Activated naive CD4-positive, alpha-beta T cell treated with anti-CD3 and anti-CD28 coated beads, Interleukin-2, amount 50 U/mL, for 24 hours (primary cell): ENCODE data around the gene FBXO17.
A peak's percentile ranks its signal among the peaks of the same experiment; 100 is the strongest.

Experiments used
- H3K27ac Mint-ChIP-seq: one replicate; pipeline ENCODE4 v1.8.0; 2021; ENCODE audit warnings: mild to moderate bottlenecking, mixed read lengths
- H3K27me3 Mint-ChIP-seq: one replicate; pipeline ENCODE4 v1.8.0; 2021; ENCODE audit warnings: mixed read lengths
- H3K36me3 Mint-ChIP-seq: one replicate; pipeline ENCODE4 v1.8.0; 2021; ENCODE audit warnings: mixed read lengths
- H3K4me1 Mint-ChIP-seq: one replicate; pipeline ENCODE4 v1.8.0; 2021; ENCODE audit warnings: mixed read lengths
- H3K4me3 Mint-ChIP-seq: one replicate; pipeline ENCODE4 v1.8.0; 2021; ENCODE audit warnings: mild to moderate bottlenecking, mixed read lengths
- H3K9me3 Mint-ChIP-seq: one replicate; pipeline ENCODE4 v1.8.0; 2021; ENCODE audit warnings: mixed read lengths

The FBXO17 gene

DNA sequence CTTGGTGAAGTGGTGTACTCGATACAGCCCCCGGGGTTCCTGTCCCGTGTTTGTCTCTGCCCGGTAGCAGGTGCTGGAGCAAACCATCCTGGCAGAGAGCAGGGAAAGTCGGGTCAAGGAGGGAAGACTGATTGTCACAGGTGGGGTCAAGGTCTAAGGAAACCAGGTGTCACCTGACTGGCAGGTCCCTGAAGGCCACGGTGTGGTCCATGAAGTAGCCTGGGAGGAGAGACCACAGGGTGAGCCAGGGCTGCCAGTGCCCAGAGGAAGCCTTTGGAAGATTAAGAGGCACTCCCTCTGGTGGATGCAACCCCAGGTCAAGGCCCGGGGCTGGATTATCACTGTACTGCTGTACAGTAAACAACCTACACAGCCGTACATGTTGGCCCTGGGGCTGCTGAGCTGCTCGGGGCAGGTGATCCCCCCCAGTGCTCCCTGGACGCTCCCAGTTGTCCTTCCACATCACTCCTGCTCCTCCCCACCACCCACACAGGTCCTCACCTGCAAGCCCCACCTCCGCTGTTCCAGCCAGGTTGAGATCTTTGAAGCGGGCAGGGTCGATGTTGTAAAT, 57.5 kb downstream of the FBXO17 start:
- Mint-ChIP-seq H3K27ac (no peak overlapping the region), H3K9me3 (no peaks in the 10 kb centered on the region), H3K4me3 (no peak overlapping the region), H3K27me3 (no peaks in the 10 kb centered on the region), H3K36me3 (peaks cover 8% of the 10 kb centered on the region), H3K4me1 (no peaks in the 10 kb centered on the region)

DNA sequence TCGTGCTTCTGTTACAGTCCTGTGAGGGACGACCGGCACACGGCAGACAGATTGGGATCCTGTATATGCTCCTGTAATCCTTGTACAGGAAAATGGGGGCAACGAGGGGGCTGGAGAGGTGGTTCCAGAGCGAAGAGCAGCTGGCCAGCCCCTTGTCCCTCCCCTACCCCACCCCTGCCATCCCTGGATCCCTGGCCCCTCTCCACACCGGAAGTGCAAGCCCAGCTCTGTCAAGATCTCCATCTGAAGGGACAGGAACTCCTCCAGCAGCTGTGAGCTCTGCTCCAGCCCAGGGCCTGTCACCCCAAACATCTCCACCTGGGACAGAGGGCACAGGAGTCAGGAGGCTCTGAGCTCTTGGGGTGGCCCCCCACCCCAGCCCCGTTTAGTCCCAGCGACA, 58.0 kb downstream of the FBXO17 start:
- Mint-ChIP-seq H3K9me3 (no peaks in the 10 kb centered on the region), H3K27ac (no peak overlapping the region), H3K27me3 (no peaks in the 10 kb centered on the region), H3K36me3 (peaks cover 8% of the 10 kb centered on the region), H3K4me3 (no peak overlapping the region), H3K4me1 (no peaks in the 10 kb centered on the region)

- no peak overlapping the region for H3K27ac Mint-ChIP-seq
Measured at GRCh38 chr19:38915329-38916321, 59.9 kb downstream of the FBXO17 start.

GRCh38 chr19:38913958-38914357, 61.6 kb downstream of the FBXO17 start:
- Mint-ChIP-seq H3K27ac (no peak overlapping the region), H3K4me1 (peaks cover 4% of the 10 kb centered on the region), H3K9me3 (no peaks in the 10 kb centered on the region), H3K4me3 (no peak overlapping the region), H3K27me3 (no peaks in the 10 kb centered on the region), H3K36me3 (peaks cover 2% of the 10 kb centered on the region)

More at GRCh38 chr19:38915329-38916321, 59.9 kb downstream of the FBXO17 start:
- H3K4me1 Mint-ChIP-seq, result no peaks in the 10 kb centered on the region
- no peak overlapping the region for H3K4me3 Mint-ChIP-seq
- no peaks in the 10 kb centered on the region for H3K27me3 Mint-ChIP-seq
- H3K9me3 Mint-ChIP-seq, result no peaks in the 10 kb centered on the region
- H3K36me3 Mint-ChIP-seq, result peaks cover 2% of the 10 kb centered on the region

DNA sequence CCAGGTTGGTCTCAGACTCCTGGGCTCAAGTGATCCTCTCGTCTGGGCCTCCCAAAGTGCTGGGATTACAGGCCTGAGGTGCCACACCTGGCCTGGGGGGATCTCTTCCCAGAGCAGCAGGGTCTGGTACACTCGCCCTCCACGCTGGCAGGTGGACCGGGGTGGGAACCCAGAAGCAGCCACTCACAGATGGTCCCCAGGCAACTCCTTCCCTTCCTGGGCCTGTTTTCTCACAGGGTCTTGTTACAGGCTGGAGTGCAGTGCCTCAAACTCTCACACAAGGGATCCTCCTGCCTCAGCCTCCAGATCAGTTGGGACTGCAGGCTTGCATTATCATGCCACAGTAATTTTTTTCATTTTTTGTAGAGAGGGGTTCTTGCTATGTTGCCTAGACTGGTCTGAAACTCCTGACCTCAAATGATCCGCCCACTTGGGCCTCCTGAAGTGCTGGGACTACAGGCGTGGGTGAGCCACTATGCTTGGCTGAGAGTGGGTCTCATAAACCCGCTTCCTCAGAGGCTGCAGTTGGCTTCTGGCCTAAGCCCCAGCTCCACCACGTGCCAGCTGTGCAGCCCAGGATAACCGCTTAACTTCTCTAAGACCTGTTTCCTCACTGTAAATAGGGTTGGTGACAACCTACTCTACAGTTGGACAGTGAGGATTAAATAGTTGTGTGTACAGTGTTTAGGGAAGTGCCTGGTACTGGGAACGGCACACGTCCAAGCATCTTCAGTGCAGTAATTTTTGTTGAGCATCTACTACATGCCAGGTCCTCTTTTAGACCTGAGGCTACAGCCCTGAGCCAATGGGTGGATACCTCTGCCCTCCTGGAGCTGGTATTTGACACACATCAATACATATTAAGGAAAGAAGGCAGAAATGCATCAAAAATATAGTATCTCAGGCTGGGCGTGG, 62.7 kb downstream of the FBXO17 start:
- H3K9me3 Mint-ChIP-seq, result no peaks in the 10 kb centered on the region
- H3K4me3 Mint-ChIP-seq, result no peak overlapping the region
- H3K4me1 Mint-ChIP-seq, result peaks cover 12% of the 10 kb centered on the region
- H3K36me3 Mint-ChIP-seq, result peaks cover 5% of the 10 kb centered on the region
- H3K27ac Mint-ChIP-seq, result no peak overlapping the region
- no peaks in the 10 kb centered on the region for H3K27me3 Mint-ChIP-seq

DNA sequence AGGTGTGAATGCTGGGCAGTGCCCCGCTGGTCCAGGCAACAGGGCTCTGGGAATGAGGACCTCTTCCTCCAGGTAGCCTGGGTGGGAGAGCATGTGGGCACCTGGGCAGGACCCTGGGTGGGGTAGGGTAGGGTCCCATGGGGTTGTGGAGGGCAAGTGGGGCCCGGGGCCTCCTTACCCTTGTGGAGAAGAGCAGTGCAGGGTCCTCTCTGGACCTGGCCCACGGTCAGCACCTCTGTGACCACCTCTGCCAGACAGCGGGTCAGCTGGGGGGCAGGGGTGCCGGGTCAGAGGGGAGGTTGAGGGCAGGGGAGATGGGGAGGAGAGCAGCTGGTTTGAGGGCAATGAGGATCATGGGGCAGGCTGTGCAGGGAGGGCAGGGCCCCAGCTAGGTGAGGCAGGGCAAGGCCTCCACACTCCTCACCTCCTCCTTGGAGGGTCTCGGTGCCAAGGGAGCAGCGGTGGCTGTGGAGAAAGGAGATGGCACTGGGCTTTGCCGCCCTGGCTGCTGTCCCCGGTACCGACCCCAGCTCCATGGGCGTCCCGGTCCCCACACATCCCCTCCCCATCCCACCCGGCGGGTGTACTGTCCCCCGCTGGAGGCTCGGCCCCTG, 64.0 kb downstream of the FBXO17 start:
- peaks cover 15% of the 10 kb centered on the region for H3K4me1 Mint-ChIP-seq
- peaks cover 11% of the 10 kb centered on the region for H3K36me3 Mint-ChIP-seq
- H3K27ac Mint-ChIP-seq, result no peak overlapping the region
- no peak overlapping the region for H3K4me3 Mint-ChIP-seq
- no peaks in the 10 kb centered on the region for H3K9me3 Mint-ChIP-seq
- H3K27me3 Mint-ChIP-seq, result no peaks in the 10 kb centered on the region

- H3K36me3 Mint-ChIP-seq, result peaks cover 11% of the 10 kb centered on the region
- H3K4me1 Mint-ChIP-seq, result peaks cover 15% of the 10 kb centered on the region
- peak overlapping the region; percentile 80 for H3K27ac Mint-ChIP-seq
- H3K9me3 Mint-ChIP-seq, result no peaks in the 10 kb centered on the region
- H3K27me3 Mint-ChIP-seq, result no peaks in the 10 kb centered on the region
- H3K4me3 Mint-ChIP-seq, result no peak overlapping the region
Measured at GRCh38 chr19:38910488-38910887, 65.1 kb downstream of the FBXO17 start.

DNA sequence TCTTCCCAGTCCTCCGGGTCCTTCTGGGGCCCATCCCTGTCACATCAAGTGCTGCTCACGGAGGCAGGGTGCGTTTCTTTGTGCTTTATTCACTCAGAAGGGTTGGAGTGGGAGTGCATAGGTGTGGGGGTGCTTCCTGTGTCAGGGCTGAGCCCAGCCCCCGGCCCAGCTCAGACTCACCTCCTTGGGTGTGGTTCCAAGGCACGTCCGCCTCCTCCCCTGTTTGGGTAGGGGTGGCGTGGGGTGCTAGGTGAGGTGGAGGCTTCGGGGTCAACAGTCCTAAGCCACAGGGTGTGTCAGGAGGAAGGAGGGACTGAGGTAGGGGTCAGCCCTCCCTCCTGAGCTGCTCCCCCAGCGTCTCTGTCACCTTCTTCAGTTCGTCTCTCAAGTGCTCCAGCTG, 66.6 kb downstream of the FBXO17 start:
- Mint-ChIP-seq H3K36me3 (peaks cover 14% of the 10 kb centered on the region), H3K9me3 (no peaks in the 10 kb centered on the region), H3K4me3 (no peak overlapping the region), H3K4me1 (peaks cover 23% of the 10 kb centered on the region), H3K27me3 (no peaks in the 10 kb centered on the region), H3K27ac (peak overlapping the region; percentile 46)

- H3K4me1 Mint-ChIP-seq, result peaks cover 24% of the 10 kb centered on the region
- no peaks in the 10 kb centered on the region for H3K27me3 Mint-ChIP-seq
- peaks cover 17% of the 10 kb centered on the region for H3K36me3 Mint-ChIP-seq
- H3K27ac Mint-ChIP-seq, result peak overlapping the region; percentile 62
- H3K9me3 Mint-ChIP-seq, result no peaks in the 10 kb centered on the region
- H3K4me3 Mint-ChIP-seq, result no peak overlapping the region
Measured at GRCh38 chr19:38907670-38908069, 67.9 kb downstream of the FBXO17 start.

DNA sequence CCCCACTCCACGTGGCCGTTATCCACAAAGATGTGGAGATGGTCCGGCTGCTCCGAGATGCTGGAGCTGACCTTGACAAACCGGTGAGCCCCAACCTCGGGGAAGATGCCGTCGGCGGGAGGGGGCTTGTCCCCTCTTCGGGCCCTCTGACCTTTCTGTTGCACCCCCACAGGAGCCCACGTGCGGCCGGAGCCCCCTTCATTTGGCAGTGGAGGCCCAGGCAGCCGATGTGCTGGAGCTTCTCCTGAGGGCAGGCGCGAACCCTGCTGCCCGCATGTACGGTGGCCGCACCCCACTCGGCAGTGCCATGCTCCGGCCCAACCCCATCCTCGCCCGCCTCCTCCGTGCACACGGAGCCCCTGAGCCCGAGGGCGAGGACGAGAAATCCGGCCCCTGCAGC, 68.3 kb downstream of the FBXO17 start:
- Mint-ChIP-seq H3K36me3 (peaks cover 18% of the 10 kb centered on the region), H3K4me3 (no peak overlapping the region), H3K27ac (no peak overlapping the region), H3K4me1 (peaks cover 28% of the 10 kb centered on the region), H3K27me3 (no peaks in the 10 kb centered on the region), H3K9me3 (no peaks in the 10 kb centered on the region)

DNA sequence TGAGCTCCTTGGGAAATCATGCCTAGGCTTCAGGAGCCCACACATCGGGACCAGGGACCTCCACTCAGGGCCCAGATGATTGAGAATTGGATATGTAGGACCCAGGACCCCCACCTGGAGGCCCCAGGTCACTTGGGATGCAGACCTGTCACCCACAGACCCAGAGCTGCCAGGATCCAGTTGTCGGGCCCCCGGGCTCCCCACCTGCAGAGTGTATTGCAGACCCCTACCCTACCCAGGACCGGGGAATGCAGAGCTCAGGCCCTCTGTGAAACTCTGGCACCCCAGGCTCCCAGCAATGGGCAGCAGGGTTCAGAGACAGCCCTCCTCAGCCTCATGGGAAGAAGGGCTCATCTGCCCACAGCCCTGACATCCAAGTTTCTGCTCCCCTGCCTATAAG, 69.9 kb downstream of the FBXO17 start:
- H3K36me3 Mint-ChIP-seq, result peaks cover 20% of the 10 kb centered on the region
- no peak overlapping the region for H3K4me3 Mint-ChIP-seq
- peaks cover 43% of the 10 kb centered on the region for H3K4me1 Mint-ChIP-seq
- no peaks in the 10 kb centered on the region for H3K27me3 Mint-ChIP-seq
- H3K27ac Mint-ChIP-seq, result no peak overlapping the region
- no peaks in the 10 kb centered on the region for H3K9me3 Mint-ChIP-seq

GRCh38 chr19:38904581-38905539, 70.7 kb downstream of the FBXO17 start:
- H3K27ac Mint-ChIP-seq, result peak overlapping the region; percentile 38
- no peaks in the 10 kb centered on the region for H3K9me3 Mint-ChIP-seq

GRCh38 chr19:38901683-38902082, 73.9 kb downstream of the FBXO17 start:
- Mint-ChIP-seq H3K4me1 (peaks cover 48% of the 10 kb centered on the region), H3K27me3 (no peaks in the 10 kb centered on the region), H3K4me3 (peak overlapping the region; percentile 75), H3K36me3 (peaks cover 12% of the 10 kb centered on the region), H3K9me3 (no peaks in the 10 kb centered on the region), H3K27ac (no peak overlapping the region)

More at GRCh38 chr19:38904581-38905539, 70.7 kb downstream of the FBXO17 start:
- Mint-ChIP-seq H3K27me3 (no peaks in the 10 kb centered on the region), H3K4me1 (peaks cover 45% of the 10 kb centered on the region), H3K4me3 (no peak overlapping the region), H3K36me3 (peaks cover 20% of the 10 kb centered on the region)

DNA sequence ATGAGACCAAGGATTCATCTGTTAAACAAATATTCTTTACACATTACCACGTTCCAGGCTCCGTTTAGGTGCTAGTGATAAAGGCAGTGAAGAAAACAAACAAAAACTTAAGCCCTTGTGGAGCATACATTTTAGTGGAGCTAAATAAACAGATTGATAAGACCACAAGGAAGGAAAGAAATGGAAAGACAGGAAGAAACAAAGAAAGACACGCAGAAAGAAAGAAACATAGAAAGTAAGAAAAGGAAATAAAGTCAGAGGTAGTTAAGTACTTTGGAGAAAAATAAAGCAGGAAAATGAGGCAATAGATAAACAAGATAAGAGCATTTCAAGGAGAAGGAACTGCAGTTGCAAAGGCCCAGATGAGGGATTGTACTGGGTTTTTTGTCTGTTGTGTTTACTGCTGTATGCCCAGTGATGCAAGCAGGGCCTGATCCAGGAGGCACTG, 74.8 kb downstream of the FBXO17 start:
- Mint-ChIP-seq H3K9me3 (no peaks in the 10 kb centered on the region), H3K4me1 (peaks cover 48% of the 10 kb centered on the region), H3K27me3 (no peaks in the 10 kb centered on the region), H3K36me3 (peaks cover 12% of the 10 kb centered on the region), H3K27ac (peak overlapping the region; percentile 92), H3K4me3 (peak overlapping the region; percentile 99)
